Smooth muscle cell (in vitro differentiated cells): Measurements from ENCODE around the gene RBMXL2. TPM values are rescaled to one million over a fixed set of nuclear protein-coding genes. Genes with fewer than 3 reads are reported as not detected.

Source experiments
- DNase-seq: peaks from one replicate; lab custom pipeline; 2025; ENCODE audit not compliant: unreplicated experiment; lab: John Stamatoyannopoulos, UW
- H2AFZ ChIP-seq: fragments of 200-600 bp; sonication (generic); 2 replicates; pipeline ENCODE4 v1.6.0; 2016; ENCODE audit warnings: antibody characterized with exemption, low read depth, mild to moderate bottlenecking
- H3F3A ChIP-seq: fragments of 200-600 bp; sonication (generic); 2 replicates; pipeline ENCODE4 v1.6.0; 2017; ENCODE audit warnings: antibody characterized with exemption, low read depth
- H3K27ac ChIP-seq: fragments of 200-600 bp; sonication (generic); 2 replicates; pipeline ENCODE4 v1.5.1; 2016; ENCODE audit warnings: low read depth, mild to moderate bottlenecking
- H3K27me3 ChIP-seq: fragments of 200-600 bp; sonication (generic); 2 replicates; pipeline ENCODE4 v1.6.1; 2016; ENCODE audit warnings: low read depth, mild to moderate bottlenecking
- H3K36me3 ChIP-seq: fragments of 200-600 bp; sonication (generic); 2 replicates; pipeline ENCODE4 v1.5.1; 2016; ENCODE audit warnings: low read depth
- H3K4me1 ChIP-seq: fragments of 200-600 bp; sonication (generic); 2 replicates; pipeline ENCODE4 v1.5.1; 2016; ENCODE audit warnings: low read depth
- H3K4me2 ChIP-seq: fragments of 200-600 bp; sonication (generic); 2 replicates; pipeline ENCODE4 v1.6.0; 2016; ENCODE audit warnings: mild to moderate bottlenecking
- H3K4me3 ChIP-seq: fragments of 200-600 bp; sonication (generic); 2 replicates; pipeline ENCODE4 v1.5.1; 2016; ENCODE audit warnings: mild to moderate bottlenecking
- H3K79me2 ChIP-seq: fragments of 200-600 bp; sonication (generic); 2 replicates; pipeline ENCODE4 v1.6.0; 2016; ENCODE audit warnings: low read depth, mild to moderate bottlenecking
- H3K9ac ChIP-seq: fragments of 200-600 bp; sonication (generic); 2 replicates; pipeline ENCODE4 v1.6.0; 2016; ENCODE audit warnings: low read depth
- H3K9me3 ChIP-seq: fragments of 200-600 bp; sonication (generic); replicated peaks from 2 replicates; pipeline ENCODE4 v1.5.1; 2016; ENCODE audit warnings: low read depth
- H4K20me1 ChIP-seq: fragments of 200-600 bp; sonication (generic); 2 replicates; pipeline ENCODE4 v1.6.0; 2016; ENCODE audit warnings: low read depth
- CTCF ChIP-seq: fragments of 200-600 bp; sonication (generic); IDR thresholded peaks from 2 replicates; pipeline ENCODE4 v1.5.1; 2017; ENCODE audit warnings: borderline replicate concordance, mild to moderate bottlenecking, antibody characterized with exemption; ENCODE audit not compliant: insufficient read depth, poor library complexity, severe bottlenecking
- WGBS: methylation state at CpG from one replicate; pipeline ENCODE4 v1.1.7; 2016; ENCODE audit warnings: low lambda C conversion rate; 5-methylcytosine and 5-hydroxymethylcytosine counted together
- polyA plus RNA-seq: library from polyadenylated mRNA; unstranded; fragments of >200 nt; fragmentation: Nextera tagmentation; extraction: Ambion mirVana; gene quantifications from 2 replicates; pipeline ENCODE4 v1.2.1, GENCODE V29; 2016
- total RNA-seq: library from RNA; depleted of rRNA; stranded (reverse); fragments of >200 nt; gene quantifications from 2 replicates; pipeline ENCODE4 v1.2.3, GENCODE V29; 2014

RBMXL2 gene
- total and polyA plus RNA-seq, 2 experiments from 2014 or later: 0.14 TPM; not detected in 1

GRCh38 chr11:7056828-7057513 lies 31.8 kb upstream of the RBMXL2 start:
- H3K27ac ChIP-seq: no peak overlapping the region

GRCh38 chr11:7057641-7058040 lies 31.2 kb upstream of the RBMXL2 start:
- Histone ChIP-seq H3K4me1 (no peaks in the 10 kb centered on the region), H3K4me3 (no peak overlapping the region), H3K36me3 (no peaks in the 10 kb centered on the region), H3K9me3 (no peaks in the 10 kb centered on the region), H3K27ac (no peak overlapping the region), H3K9ac (no peak overlapping the region), H2AFZ (no peak overlapping the region), H3F3A (no peaks in the 10 kb centered on the region), H3K79me2 (no peaks in the 10 kb centered on the region), H3K27me3 (no peaks in the 10 kb centered on the region), H3K4me2 (no peak overlapping the region), H4K20me1 (no peaks in the 10 kb centered on the region)
- DNase-seq: no peak
- TF ChIP-seq CTCF: no peak
- WGBS: 25% methylated on average over 2 of the region's 2 CpGs

More at GRCh38 chr11:7056828-7057513, 31.8 kb upstream of the RBMXL2 start:
- no peaks in the 10 kb centered on the region for H3F3A ChIP-seq
- H3K27me3 ChIP-seq: no peaks in the 10 kb centered on the region
- no peaks in the 10 kb centered on the region for H4K20me1 ChIP-seq
- no peak for TF ChIP-seq CTCF
- H3K36me3 ChIP-seq: no peaks in the 10 kb centered on the region
- no peak for DNase-seq
- no peaks in the 10 kb centered on the region for H3K4me1 ChIP-seq
- no peak overlapping the region for H3K9ac ChIP-seq
- no peaks in the 10 kb centered on the region for H3K9me3 ChIP-seq
- no peaks in the 10 kb centered on the region for H3K79me2 ChIP-seq
- 79% methylated on average over 6 of the region's 6 CpGs for WGBS
- no peak overlapping the region for H3K4me3 ChIP-seq
- no peak overlapping the region for H2AFZ ChIP-seq
- no peak overlapping the region for H3K4me2 ChIP-seq

- Histone ChIP-seq H3K36me3 (no peaks in the 10 kb centered on the region), H3K4me3 (no peak overlapping the region), H3K27me3 (no peaks in the 10 kb centered on the region), H3K9me3 (no peaks in the 10 kb centered on the region), H2AFZ (no peak overlapping the region), H3K4me2 (peak overlapping the region; percentile 29), H3F3A (no peaks in the 10 kb centered on the region), H3K4me1 (no peaks in the 10 kb centered on the region), H4K20me1 (no peaks in the 10 kb centered on the region), H3K79me2 (no peaks in the 10 kb centered on the region), H3K9ac (peak overlapping the region; percentile 44), H3K27ac (peak overlapping the region; percentile 59)
- DNase-seq: no peak
- WGBS: 52% methylated on average over 1 of the region's 1 CpG
- no peak for TF ChIP-seq CTCF
Measured at GRCh38 chr11:7060868-7061267, 27.9 kb upstream of the RBMXL2 start.

- no peak overlapping the region for H3K4me3 ChIP-seq
- H3K9me3 ChIP-seq: no peaks in the 10 kb centered on the region
- 92% methylated on average over 2 of the region's 2 CpGs for WGBS
Measured at GRCh38 chr11:7062534-7062933, 26.3 kb upstream of the RBMXL2 start.

More at GRCh38 chr11:7062534-7062933, 26.3 kb upstream of the RBMXL2 start:
- Histone ChIP-seq H3K27me3 (no peaks in the 10 kb centered on the region), H3K36me3 (no peaks in the 10 kb centered on the region), H3K9ac (no peak overlapping the region), H3K4me2 (no peak overlapping the region), H3F3A (no peaks in the 10 kb centered on the region), H3K4me1 (no peaks in the 10 kb centered on the region), H4K20me1 (no peaks in the 10 kb centered on the region), H3K79me2 (no peaks in the 10 kb centered on the region), H2AFZ (no peak overlapping the region), H3K27ac (no peak overlapping the region)
- no peak for TF ChIP-seq CTCF
- no peak for DNase-seq
